Endothelial cell (in vitro differentiated cells): ENCODE data around the gene CISD1. TPM values are rescaled to one million over a fixed set of nuclear protein-coding genes. Genes with fewer than 3 reads are reported as not detected.
A peak's percentile ranks its signal among the peaks of the same experiment; 100 is the strongest.

Source experiments
- DNase-seq: peaks from one replicate; pipeline ENCODE4 v3.0.0; 2021; ENCODE audit warnings: low spot score
- H3K27ac Mint-ChIP-seq: one replicate; pipeline ENCODE4 v1.8.0; 2021; ENCODE audit warnings: mixed read lengths, inconsistent platforms; ENCODE audit not compliant: unreplicated experiment
- H3K27me3 Mint-ChIP-seq: one replicate; pipeline ENCODE4 v1.8.0; 2021; ENCODE audit warnings: mild to moderate bottlenecking, moderate library complexity, mixed read lengths, inconsistent platforms; ENCODE audit not compliant: unreplicated experiment
- H3K36me3 Mint-ChIP-seq: one replicate; pipeline ENCODE4 v1.8.0; 2021; ENCODE audit warnings: mild to moderate bottlenecking, low read depth, mixed read lengths, inconsistent platforms; ENCODE audit not compliant: unreplicated experiment
- H3K4me1 Mint-ChIP-seq: one replicate; pipeline ENCODE4 v1.8.0; 2021; ENCODE audit warnings: mild to moderate bottlenecking, mixed read lengths, inconsistent platforms; ENCODE audit not compliant: unreplicated experiment
- H3K4me3 Mint-ChIP-seq: one replicate; pipeline ENCODE4 v1.8.0; 2021; ENCODE audit warnings: mild to moderate bottlenecking, mixed read lengths, inconsistent platforms; ENCODE audit not compliant: unreplicated experiment
- H3K9me3 Mint-ChIP-seq: one replicate; pipeline ENCODE4 v1.8.0; 2021; ENCODE audit warnings: mixed read lengths, inconsistent platforms; ENCODE audit not compliant: unreplicated experiment
- total RNA-seq: library from RNA; stranded (reverse); fragmentation: NEBNext Ultra II Directional; extraction: Animal tissue kit (Norgen Biotek cat#: 25700); gene quantifications from one replicate; pipeline ENCODE4 v1.2.1, GENCODE V29; 2021; ENCODE audit not compliant: unreplicated experiment
- TF ChIP-seq, protein P1 (sequence below): fragments of 200-600 bp; sonication (generic); IDR thresholded peaks from one replicate; pipeline ENCODE4 v1.5.0; 2021; ENCODE audit warnings: antibody characterized with exemption; ENCODE audit not compliant: unreplicated experiment

CISD1 gene
- total RNA-seq, 1 donor from 2014 or later = 38.1 TPM

DNA sequence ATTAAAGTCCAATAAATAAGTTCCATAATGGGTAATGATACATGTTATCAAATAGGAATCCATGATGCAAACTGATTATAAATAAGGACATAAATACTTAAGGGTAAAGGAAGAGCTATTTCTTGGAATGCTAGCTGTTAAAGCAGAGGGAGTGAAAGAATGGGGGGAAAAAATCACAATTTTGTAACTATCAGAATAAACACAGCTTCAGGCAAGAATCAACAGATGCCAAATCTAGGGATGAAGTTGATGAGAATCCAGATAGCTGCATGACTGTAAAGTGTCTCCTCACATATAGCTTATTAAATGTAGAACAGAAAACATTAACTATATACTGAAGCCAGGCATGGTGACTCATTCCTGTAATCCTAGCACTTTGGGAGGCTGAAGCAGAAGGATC lies 6.2 kb upstream of the CISD1 start:
- H3K36me3 Mint-ChIP-seq = peaks cover 4% of the 10 kb centered on the region
- DNase-seq = no peak
- no peak overlapping the region for H3K27ac Mint-ChIP-seq
- TF ChIP-seq, protein P1, sequence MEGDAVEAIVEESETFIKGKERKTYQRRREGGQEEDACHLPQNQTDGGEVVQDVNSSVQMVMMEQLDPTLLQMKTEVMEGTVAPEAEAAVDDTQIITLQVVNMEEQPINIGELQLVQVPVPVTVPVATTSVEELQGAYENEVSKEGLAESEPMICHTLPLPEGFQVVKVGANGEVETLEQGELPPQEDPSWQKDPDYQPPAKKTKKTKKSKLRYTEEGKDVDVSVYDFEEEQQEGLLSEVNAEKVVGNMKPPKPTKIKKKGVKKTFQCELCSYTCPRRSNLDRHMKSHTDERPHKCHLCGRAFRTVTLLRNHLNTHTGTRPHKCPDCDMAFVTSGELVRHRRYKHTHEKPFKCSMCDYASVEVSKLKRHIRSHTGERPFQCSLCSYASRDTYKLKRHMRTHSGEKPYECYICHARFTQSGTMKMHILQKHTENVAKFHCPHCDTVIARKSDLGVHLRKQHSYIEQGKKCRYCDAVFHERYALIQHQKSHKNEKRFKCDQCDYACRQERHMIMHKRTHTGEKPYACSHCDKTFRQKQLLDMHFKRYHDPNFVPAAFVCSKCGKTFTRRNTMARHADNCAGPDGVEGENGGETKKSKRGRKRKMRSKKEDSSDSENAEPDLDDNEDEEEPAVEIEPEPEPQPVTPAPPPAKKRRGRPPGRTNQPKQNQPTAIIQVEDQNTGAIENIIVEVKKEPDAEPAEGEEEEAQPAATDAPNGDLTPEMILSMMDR = no peak
- peaks cover 4% of the 10 kb centered on the region for H3K27me3 Mint-ChIP-seq
- H3K4me1 Mint-ChIP-seq = peaks cover 10% of the 10 kb centered on the region
- no peaks in the 10 kb centered on the region for H3K9me3 Mint-ChIP-seq
- no peak overlapping the region for H3K4me3 Mint-ChIP-seq

DNA sequence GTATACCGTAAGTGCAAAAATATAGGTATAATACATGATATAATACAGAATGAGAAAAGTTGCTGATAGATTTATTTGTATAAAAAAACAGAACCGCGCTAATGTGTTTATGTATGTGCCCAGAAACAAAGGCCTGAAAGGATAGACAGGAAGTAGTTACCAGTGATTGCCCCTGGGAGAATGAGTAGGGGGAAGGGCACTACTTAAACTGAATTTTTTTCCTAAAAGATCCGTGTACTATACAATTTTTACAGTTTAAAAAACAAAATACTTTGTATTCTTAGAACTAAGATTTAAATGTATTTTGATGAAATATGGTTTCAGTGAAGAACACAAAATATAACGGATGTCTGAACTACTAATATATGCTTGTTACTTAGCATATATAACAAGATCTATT lies 4.2 kb upstream of the CISD1 start:
- no peak for DNase-seq
- TF ChIP-seq, protein P1 = no peak
- Mint-ChIP-seq H3K4me3 (no peak overlapping the region), H3K27ac (no peak overlapping the region), H3K9me3 (no peaks in the 10 kb centered on the region), H3K27me3 (peaks cover 11% of the 10 kb centered on the region), H3K4me1 (peaks cover 12% of the 10 kb centered on the region), H3K36me3 (no peaks in the 10 kb centered on the region)

DNA sequence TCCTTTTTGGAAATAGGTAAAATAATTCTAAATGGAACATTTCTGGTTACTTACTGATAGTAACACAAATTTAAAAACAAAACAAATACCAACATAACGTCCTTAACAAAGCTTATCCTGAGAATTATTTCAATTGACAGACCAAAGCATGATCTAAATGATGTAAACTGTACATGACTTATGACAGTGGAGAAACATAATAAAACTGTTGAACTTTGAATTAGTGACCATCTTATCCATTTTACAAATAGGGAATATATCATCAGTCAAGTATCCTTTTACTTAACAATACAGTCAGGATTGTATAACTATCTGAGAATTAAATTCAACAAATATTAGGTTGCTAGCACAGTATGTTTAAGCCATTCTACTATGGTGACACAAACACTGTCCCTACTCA lies 3.7 kb upstream of the CISD1 start:
- Mint-ChIP-seq H3K27ac (no peak overlapping the region), H3K36me3 (no peaks in the 10 kb centered on the region)
- no peak for DNase-seq

DNA sequence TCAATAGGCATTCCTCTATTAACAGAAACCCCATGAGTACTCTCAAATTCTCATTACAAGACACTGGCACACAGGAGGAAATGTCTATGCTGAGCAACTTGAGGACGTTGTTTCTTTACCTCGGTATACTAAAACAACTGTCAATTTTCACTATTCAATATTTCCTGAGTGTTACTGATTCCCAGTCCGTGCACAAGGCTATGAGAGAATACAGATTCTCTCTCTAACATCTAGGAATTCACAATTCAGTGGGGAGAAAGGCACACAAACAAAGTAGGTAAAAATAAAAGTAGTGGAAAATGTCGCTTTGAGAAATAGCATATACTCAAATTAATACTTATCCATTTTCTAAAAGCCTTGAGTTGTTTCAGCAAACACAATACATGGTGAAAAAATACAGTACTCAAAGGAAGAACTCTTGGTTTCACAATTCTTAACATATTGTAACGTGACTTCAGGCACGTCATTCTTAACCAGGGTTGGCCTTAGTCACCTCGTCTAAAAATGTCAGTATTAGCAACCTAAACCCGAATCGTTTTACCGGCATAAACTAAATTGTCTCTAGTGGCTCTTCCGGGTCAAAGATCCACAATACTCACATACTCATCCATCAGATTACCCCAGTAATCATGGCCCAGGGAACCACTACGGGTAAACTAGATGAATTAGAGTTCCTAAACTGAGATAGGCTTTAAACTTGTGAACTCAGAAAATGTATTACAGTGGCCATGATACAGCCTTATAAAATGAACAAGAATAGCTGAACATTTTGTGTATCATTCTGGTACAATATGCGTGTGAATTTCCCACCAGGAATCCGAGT lies 2.7 kb upstream of the CISD1 start:
- TF ChIP-seq, protein P1 = no peak
- no peaks in the 10 kb centered on the region for H3K36me3 Mint-ChIP-seq
- DNase-seq = no peak
- H3K4me1 Mint-ChIP-seq = peaks cover 17% of the 10 kb centered on the region
- H3K27ac Mint-ChIP-seq = peak overlapping the region; percentile 92
- peak overlapping the region; percentile 98 for H3K4me3 Mint-ChIP-seq
- H3K9me3 Mint-ChIP-seq = no peaks in the 10 kb centered on the region
- H3K27me3 Mint-ChIP-seq = peaks cover 11% of the 10 kb centered on the region

More for the DNA sequence above, 3.7 kb upstream of the CISD1 start:
- H3K4me3 Mint-ChIP-seq = no peak overlapping the region
- no peaks in the 10 kb centered on the region for H3K9me3 Mint-ChIP-seq
- TF ChIP-seq, protein P1 = no peak
- H3K4me1 Mint-ChIP-seq = peaks cover 13% of the 10 kb centered on the region
- H3K27me3 Mint-ChIP-seq = peaks cover 11% of the 10 kb centered on the region
